Left kidney (tissue), 2 donors: ENCODE data around the gene EPN2. TPM values are rescaled to one million over a fixed set of nuclear protein-coding genes. Genes with fewer than 3 reads are reported as not detected.
A peak's percentile ranks its signal among the peaks of the same experiment; 100 is the strongest.

Experiments used
- DNase-seq: peaks from one replicate; pipeline ENCODE4 v3.0.0-alpha.2; 2013
- polyA plus RNA-seq: library from polyadenylated mRNA; unstranded; fragments of 120-200 nt; gene quantifications from one replicate; pipeline ENCODE4 v1.2.1, GENCODE V29; 2013; ENCODE audit not compliant: insufficient read length

EPN2 gene
- polyA plus RNA-seq, 1 donor: 44.4 TPM

- DNase-seq: no peak
Observed at GRCh38 chr17:19380481-19381301, 143.5 kb downstream of the EPN2 start.

DNA sequence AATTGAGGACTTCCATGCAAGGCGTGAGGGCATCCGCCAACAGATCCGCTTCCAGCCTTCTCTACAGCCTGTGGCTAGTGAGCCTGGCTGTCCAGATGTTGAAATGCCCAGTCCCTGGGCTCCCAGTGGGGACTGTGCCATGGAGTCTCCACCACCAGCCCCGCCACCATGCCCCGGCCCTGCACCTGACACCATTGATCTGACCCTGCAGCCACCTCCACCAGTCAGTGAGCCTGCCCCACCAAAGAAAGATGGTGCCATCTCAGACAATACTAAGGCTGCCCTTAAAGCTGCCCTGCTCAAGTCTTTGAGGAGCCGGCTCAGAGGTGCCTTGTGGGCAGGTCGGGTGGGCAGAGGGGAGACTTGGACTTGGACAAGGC, 144.2 kb downstream of the EPN2 start:
- no peak for DNase-seq

GRCh38 chr17:19381741-19382444, 144.7 kb downstream of the EPN2 start:
- no peak for DNase-seq

GRCh38 chr17:19382531-19383444, 145.6 kb downstream of the EPN2 start:
- no peak for DNase-seq

GRCh38 chr17:19383681-19384470, 146.7 kb downstream of the EPN2 start:
- no peak for DNase-seq

DNA sequence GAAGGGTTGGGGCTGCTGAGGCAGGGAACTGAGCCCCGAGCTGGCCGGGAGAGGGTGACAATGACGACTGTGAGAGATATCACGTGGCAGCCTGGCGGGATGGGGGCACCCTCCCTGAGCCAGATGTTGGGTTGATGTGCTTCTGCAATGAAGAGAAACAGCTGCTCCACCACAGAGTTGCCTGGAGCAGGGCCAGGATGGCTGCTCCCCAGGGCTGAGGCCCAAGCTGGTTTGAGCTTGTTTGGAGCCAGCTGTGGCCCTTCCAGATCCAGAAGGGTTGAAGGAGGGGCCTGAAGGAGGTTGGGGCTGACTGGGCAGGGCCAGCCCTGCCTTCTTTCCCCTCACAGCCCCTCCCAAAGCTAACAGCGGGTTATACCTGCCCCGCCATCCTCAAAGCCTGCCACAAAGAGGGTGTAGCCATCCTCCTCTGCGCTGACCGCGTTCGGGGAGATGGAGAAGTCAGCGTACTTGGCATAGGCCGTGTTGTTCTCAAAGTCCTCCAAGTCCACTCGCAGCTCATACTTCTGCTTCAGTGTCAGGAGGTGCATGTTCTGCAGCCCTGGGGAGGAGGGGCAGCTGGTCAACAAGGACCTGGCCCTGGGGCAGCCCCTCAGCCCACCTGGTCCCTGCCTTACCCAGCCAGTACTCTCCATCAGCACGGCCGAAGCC, 147.7 kb downstream of the EPN2 start:
- peak; percentile 88 for DNase-seq

DNA sequence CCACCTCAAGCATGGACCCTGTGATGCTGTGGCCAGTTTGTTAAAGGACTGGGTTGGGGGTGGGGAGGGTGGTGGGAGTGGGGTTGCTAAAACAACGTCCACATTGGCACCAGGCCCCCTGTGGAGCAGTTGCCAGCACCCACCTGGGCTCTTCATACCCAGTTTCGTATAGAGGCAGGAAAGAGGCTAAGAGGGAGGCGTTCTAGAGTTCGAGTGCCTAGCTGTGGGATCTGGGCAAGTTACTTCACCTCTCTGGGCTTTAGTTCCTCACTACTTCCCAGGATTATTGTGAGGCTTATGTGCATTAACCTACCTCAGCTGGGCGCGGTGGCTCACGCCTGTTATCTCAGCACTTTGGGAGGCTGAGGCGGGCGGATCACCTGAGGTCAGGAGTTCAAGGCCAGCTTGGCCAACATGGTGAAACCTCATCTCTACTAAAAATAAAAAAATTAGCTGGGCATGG, 148.4 kb downstream of the EPN2 start:
- DNase-seq: no peak

Other genes starting within 250 kb of the EPN2 start
- 6.3 TPM for gene FAM83G, start 232.6 kb upstream of the EPN2 start, polyA plus RNA-seq
- 3.7 TPM for gene GRAP, start 190.4 kb upstream of the EPN2 start, polyA plus RNA-seq
- gene GRAPL, start 109.8 kb upstream of the EPN2 start, polyA plus RNA-seq: 7.0 TPM
- gene B9D1, start 125.4 kb downstream of the EPN2 start, polyA plus RNA-seq: 39.4 TPM
- gene MAPK7, start 141.1 kb downstream of the EPN2 start, polyA plus RNA-seq: 24.4 TPM
- 178 TPM for gene MFAP4, start 149.8 kb downstream of the EPN2 start, polyA plus RNA-seq
- 1.3 TPM for gene RNF112, start 173.9 kb downstream of the EPN2 start, polyA plus RNA-seq